ENCODE results near the gene RAPGEF2. TPM values are rescaled to one million over a fixed set of nuclear protein-coding genes. Genes with fewer than 3 reads are reported as not detected.

Gene RAPGEF2
- total and polyA plus RNA-seq, 10 of the 15 experiments (the other 5 are each of a cell fraction or from before 2014, with no cell fraction given) = 0.31 to 24.0 (median 2.9) TPM

GRCh38 chr4:159266981-159267868 is 164.3 kb downstream of the RAPGEF2 start:
- RAD21 ChIA-PET (ENCODE audit: unreplicated experiment) = interaction anchor here (0.9 to 1.4 kb wide), 2 partner anchors 14 to 597 kb away, joined by 3 to 6 read pairs; no protein-coding TSS in a partner anchor
- DNase-seq (ENCODE audit: low read depth, low spot score) = no peak
- no peak overlapping the region for H3K4me3 ChIP-seq
- FAIRE-seq = no peak
- intact Hi-C loops (cut with micrococcal nuclease; ENCODE audit: unreplicated experiment) (no loop called here), in situ Hi-C loops (cut with MboI) (no loop called here)
- no peak overlapping the region for H3K4me2 ChIP-seq (ENCODE audit: control insufficient read depth, insufficient read depth)
- POLR2A ChIA-PET = no interaction called here
- H3K36me3 ChIP-seq (ENCODE audit: control insufficient read depth in 2 of 2, insufficient read depth in 2 of 2, low read length in 1 of 2) = no peaks in the 10 kb centered on the region
- CTCF ChIA-PET = interaction anchor here (0.6 kb wide), 1 partner anchor 14 kb away, joined by 3 read pairs; no protein-coding TSS in a partner anchor
- SMC1A ChIA-PET (ENCODE audit: uncharacterized antibody, unreplicated experiment) = interaction anchor here (0.6 to 1.4 kb wide), 4 partner anchors 9 to 406 kb away, joined by 3 to 4 read pairs (median 3); no protein-coding TSS in a partner anchor
- ATAC-seq = no peak
- H3K9me3 ChIP-seq (replicated peaks; ENCODE audit: control insufficient read depth, insufficient read depth, low read length) = no peaks in the 10 kb centered on the region; the same call in 2 of the 3 replicates
- no peaks in the 10 kb centered on the region for H3K79me2 ChIP-seq (ENCODE audit: control insufficient read depth, insufficient read depth, low read length)
- H4K20me1 ChIP-seq (ENCODE audit: control insufficient read depth, insufficient read depth) = no peaks in the 10 kb centered on the region
- no peak overlapping the region for H3K9ac ChIP-seq (ENCODE audit: control insufficient read depth, insufficient read depth, low read length)
- 66% methylated on average over 5 of the region's 5 CpGs for WGBS (ENCODE audit: insufficient coverage, insufficient replicate concordance, low lambda C conversion rate, missing lambda C conversion rate)
- H3K4me1 ChIP-seq (ENCODE audit: control insufficient read depth, insufficient read depth, low read length) = no peaks in the 10 kb centered on the region
- no peak overlapping the region; the same call in 1 of the 2 replicates for H2AFZ ChIP-seq (ENCODE audit: control insufficient read depth, low read depth, low read length)
- H3K27me3 ChIP-seq (replicated peaks in 1 of 2; ENCODE audit: control insufficient read depth in 2 of 2, insufficient read depth in 2 of 2, low read length in 1 of 2) = no peaks in the 10 kb centered on the region
- BruUV-seq (replicated peaks) = no TSS peak
- no peak overlapping the region for H3K27ac ChIP-seq (ENCODE audit: control insufficient read depth, insufficient read depth)
- TF ChIP-seq CUX1 (IDR thresholded peaks at IDR 0.05; ENCODE audit: insufficient replicate concordance, low read depth, low read length) (no peak), STAT3 (IDR thresholded peaks at IDR 0.05; ENCODE audit: low read depth, low read length) (no peak), NFIC (IDR thresholded peaks at IDR 0.05; ENCODE audit: low read depth, low read length) (no peak), BACH1 (IDR thresholded peaks at IDR 0.05; ENCODE audit: borderline replicate concordance) (no peak), TCF3 (IDR thresholded peaks at IDR 0.05; ENCODE audit: borderline replicate concordance, insufficient read depth, low read depth, low read length) (no peak), YY1 (IDR thresholded peaks at IDR 0.05; ENCODE audit: low read depth, low read length) (0 out of 2 replicates have a peak, but pooled peaks have one; percentile 16), CREB1 (IDR thresholded peaks at IDR 0.05; ENCODE audit: low read depth) (0 out of 2 replicates have a peak, but pooled peaks have one; percentile 11), PAX5 (IDR thresholded peaks at IDR 0.05; ENCODE audit: borderline replicate concordance, low read depth, low read length) (no peak), PKNOX1 (IDR thresholded peaks at IDR 0.05) (peak; percentile 29; the same call in 1 of the 2 replicates)
- TF ChIP-seq, protein P1, sequence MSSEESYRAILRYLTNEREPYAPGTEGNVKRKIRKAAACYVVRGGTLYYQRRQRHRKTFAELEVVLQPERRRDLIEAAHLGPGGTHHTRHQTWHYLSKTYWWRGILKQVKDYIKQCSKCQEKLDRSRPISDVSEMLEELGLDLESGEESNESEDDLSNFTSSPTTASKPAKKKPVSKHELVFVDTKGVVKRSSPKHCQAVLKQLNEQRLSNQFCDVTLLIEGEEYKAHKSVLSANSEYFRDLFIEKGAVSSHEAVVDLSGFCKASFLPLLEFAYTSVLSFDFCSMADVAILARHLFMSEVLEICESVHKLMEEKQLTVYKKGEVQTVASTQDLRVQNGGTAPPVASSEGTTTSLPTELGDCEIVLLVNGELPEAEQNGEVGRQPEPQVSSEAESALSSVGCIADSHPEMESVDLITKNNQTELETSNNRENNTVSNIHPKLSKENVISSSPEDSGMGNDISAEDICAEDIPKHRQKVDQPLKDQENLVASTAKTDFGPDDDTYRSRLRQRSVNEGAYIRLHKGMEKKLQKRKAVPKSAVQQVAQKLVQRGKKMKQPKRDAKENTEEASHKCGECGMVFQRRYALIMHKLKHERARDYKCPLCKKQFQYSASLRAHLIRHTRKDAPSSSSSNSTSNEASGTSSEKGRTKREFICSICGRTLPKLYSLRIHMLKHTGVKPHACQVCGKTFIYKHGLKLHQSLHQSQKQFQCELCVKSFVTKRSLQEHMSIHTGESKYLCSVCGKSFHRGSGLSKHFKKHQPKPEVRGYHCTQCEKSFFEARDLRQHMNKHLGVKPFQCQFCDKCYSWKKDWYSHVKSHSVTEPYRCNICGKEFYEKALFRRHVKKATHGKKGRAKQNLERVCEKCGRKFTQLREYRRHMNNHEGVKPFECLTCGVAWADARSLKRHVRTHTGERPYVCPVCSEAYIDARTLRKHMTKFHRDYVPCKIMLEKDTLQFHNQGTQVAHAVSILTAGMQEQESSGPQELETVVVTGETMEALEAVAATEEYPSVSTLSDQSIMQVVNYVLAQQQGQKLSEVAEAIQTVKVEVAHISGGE (CRISPR knock-in tag; IDR thresholded peaks at IDR 0.05) = no peak
